Brain pericyte (primary cell): ENCODE results near the gene GABRB2.

Experiments
- DNase-seq: peaks from one replicate; pipeline ENCODE4 v3.0.0-alpha.2; 2012; ENCODE audit warnings: low read depth, low spot score

The GABRB2 gene

DNA sequence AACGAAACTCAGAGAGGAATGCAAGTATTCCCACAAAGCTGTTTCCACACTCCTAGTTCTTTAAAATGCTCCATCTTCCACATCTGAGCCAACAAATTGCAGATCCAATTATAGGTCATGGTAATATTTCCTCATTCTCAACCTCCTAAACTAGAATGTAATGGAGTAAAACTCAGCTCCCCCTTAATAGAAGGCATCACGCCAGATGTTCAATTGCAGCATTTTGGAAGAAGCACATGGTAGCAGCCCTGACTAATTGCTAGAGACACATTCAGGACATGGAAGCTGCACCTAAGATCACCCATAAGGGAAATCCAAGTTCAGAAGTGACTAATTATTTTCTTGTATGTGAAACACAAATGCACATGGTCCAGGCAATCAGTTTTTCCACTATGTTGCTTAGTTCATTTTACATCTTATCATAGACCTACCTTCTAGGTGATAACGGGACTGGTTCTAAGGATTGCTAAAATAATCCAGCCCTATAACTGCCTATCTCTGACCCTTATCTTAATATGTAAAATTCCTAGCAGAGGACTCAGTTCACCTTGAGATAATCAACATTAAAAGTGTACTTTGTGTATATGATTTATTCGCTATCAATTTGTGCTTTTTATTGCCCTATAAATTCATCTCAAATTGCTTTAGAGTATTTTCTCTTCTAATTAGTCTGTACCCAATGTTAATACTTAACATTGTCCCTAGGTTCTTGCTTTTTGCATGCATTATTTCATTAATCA lies 75.1 kb downstream of the GABRB2 start:
- no peak for DNase-seq

DNA sequence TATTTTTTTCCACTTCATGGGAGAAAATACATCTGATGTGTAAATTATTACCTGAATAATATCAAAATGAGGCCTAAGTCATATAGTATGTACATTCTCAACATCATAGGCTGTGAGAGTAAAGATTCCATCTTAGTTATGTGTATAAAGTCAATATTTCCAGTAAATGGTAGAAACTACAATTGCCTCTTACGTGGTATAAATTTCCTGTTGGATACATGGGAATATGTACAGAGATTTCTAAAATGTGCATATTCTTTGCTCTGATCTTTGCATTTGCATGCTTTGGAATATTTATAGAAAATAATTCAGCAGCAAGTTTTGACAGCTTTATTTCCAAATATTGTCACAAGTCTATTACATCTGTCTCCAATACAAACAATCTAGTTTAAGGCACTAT lies 78.8 kb downstream of the GABRB2 start:
- DNase-seq = no peak

DNA sequence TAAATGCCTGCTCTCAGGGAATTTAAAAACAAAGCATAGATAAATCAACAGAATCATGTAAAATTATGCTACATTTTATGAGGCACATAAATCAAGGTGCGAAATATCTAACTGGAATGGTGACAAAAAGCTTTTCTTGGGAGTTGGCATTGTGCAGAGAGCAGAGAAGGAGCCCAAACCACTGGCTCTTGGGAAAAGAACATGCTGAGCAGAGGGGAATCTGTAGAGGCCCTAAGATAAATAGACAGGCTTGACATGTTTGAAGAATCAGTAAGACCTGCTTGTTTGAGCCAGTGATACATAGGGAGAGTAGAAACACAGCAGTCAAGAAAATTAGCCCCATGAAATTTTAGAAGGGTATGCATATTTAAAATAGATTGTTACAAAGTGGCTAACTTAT lies 85.8 kb downstream of the GABRB2 start:
- DNase-seq = no peak

DNA sequence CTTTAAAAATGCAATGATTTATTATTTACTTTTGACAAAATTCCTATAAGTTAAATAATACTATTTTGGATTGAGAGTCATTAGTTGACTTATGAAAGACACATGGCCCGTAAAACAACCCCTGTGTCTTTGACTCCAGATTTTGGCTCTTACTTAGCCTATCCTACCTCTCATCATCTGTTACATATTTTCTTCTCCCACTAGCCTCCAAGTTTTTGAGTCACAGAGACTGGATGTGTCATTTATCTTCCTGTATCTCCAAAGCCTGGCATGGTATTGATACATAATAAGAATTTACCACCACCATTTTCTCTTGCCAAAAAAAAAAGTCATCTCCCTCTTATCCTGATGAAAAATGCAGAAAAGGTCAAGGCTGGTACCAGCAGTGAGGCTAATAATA lies 99.9 kb downstream of the GABRB2 start:
- DNase-seq = no peak

DNA sequence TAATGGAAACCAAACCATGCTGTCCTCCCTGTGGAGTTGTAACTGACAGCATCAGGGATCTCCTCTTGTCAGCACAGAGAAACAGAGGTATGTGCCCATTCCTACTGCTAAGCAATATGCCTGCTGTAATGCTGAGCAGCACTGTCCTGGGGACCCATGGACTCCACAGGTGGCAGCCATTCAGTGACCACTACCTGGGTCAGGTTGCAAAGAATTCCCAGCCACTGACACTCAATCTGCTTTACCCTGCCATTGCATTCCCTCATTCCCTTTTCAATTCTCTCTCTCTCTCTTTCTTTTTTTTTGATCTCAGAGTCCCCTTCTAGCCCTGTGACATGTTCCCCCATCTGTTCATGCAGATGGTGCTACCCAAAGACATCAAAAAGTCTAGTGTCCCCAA lies 104.1 kb downstream of the GABRB2 start:
- no peak for DNase-seq

DNA sequence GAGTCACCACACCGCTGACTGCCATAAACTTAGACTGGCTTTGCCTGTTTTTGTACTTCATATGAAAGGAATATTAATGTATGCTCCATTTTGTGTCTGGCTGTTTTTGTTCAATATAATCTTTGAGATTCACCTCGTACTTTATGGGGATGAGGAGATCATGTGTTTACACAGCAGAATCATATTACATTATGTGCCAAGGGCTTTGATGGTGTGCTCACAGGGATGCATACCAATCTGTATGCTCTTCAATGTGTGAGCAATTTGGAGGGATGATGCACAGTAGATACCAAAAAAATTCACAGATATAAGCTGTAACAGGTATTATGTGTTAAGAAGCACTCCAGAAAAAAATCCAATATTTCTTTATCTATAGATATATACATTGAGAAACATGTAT lies 113.7 kb downstream of the GABRB2 start:
- no peak for DNase-seq

DNA sequence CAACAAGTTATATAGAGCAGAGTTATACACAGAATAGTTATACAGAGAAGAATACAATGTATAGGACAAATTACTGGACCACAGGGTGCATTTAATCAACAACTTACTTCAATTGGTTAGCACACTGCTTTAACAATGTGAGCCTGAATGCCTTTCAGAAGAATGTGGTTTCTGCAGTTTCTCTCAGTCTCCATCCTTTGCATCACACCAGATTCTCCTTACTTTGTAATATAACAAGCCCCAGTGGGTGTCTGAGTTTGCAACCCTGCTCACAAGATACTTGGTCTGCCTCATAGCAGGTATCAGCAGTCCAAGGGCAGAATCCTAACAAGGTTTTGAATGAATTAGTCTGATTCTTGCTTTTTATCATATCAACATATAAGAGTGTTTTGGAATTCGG lies 114.6 kb downstream of the GABRB2 start:
- DNase-seq = no peak

DNA sequence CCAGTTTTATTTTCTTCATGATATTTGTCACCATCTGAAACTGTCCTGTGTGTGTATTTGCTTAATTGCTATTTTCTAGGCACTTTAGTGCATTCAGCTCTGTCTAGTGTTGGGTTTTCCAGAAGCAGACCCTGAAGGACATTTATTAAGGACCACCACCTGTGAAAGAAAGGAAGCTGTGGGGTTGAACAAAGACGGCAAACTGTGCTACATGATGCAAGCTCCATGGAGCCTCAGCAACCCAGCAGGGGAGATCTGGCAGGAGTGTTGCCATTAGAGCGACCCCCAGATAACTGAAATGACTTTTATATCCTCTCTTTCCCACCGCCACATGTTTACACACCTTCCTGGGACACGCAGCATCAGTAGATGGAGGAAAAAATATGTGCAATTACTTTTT lies 125.5 kb downstream of the GABRB2 start:
- no peak for DNase-seq

DNA sequence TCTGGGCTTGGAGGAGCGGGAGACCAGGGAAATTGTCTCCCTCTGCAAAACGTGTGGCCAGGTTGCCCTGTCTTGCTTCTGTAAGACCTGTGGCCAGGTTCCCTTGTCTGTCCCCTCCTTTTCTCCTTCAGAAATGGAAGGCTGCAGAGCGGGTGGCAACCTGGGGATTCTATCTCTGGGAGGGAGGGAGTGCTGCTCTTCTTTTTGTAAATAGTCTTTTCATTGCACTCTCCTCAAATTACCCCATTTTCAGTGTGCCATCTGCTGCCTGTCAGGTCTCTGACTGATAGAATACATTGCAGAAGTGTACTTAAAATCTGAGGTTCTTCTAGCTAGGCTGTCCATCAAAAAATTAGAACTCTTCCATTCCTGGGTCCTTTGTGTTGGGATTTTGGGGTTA lies 126.0 kb downstream of the GABRB2 start:
- no peak for DNase-seq

DNA sequence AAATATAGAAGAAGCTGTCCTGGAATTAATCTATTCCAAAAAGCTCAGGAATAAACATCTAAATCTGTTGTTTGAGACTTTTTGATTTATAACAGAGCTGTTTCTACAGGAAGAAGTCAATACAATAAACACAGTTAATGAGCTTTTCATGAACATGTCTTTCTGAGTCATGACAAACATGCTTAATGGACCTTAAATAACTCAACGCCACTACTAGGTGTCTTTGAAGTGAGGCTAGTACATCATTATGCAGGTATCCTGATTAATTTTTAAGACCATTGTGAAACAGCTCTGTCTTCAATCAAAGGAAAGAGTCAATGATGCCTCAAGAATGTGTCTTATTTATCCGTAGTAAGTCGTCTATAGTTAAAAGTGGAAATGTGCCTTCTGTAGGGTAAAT lies 131.6 kb downstream of the GABRB2 start:
- no peak for DNase-seq

DNA sequence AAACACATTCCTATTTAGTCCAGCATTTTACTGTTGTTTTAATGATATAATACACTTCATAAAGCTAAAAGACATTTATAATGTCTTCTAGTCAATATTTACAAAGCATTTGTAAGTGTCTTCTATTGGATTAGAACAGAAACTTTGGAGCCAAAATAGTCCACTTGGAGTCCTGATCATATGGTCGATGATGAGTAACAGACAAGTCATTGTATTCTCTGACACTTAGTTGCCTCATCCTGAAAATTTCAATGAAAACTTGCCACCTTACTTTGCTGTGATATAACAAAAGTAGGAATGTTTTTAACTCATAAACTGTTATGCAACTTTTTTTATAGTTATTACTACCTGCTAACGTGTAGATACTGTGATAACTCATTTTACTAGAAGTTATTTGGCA lies 132.5 kb downstream of the GABRB2 start:
- DNase-seq = no peak

DNA sequence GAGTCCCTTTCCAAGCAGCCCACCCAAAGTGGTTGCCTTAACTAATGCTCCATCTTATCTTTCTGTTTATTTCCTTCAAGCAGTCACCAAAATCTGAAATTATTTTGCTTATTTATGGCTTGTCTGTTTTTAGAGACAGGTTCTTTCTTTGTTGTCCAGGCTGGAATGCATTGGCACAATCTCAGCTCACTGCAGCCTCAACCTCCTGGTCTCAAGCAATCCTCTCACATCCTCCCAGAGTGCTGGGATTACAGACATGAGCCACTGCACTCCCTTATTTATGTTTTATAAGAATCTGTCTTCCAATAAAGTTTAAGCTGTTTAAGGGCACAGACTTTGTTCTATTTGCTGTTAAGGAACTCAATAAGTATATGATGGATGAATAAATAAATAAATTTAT lies 133.7 kb downstream of the GABRB2 start:
- no peak for DNase-seq

DNA sequence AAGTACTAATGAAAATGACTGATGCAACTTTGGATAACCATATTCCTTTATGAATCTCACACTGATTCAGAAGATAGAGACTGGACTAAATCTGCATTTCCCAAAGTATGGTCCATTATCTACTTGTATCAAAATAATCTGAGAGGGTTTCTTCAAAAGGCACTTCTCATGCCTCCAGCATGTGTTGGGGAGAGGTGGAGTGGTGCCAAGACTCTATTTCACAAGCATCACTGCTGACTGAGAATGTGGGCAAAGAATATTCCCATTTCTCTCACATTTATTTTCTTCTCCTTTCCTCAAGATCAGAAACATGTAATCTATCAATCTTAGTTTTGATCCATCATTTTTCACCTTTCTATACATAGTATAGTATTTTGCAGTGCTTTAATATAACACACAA lies 135.4 kb downstream of the GABRB2 start:
- DNase-seq = no peak

DNA sequence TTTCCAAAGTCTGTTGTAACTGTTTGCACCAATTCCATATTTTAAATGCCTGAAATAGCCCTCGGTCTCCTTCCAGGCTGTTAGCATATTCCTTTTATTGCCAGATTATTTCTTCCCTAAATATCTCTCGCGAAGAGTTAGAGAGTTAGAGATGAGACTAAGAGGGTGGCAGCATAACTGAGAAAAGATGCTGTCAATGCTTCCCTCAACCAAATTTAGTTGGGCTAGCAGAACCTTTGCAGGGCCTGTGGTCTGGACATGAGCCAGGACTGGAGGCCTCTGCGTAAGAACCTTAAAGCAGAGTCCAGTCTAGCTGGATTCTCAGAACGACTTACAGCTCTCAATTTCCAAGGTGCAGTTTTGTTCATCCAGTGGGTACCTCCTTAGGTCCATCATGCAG lies 135.9 kb downstream of the GABRB2 start:
- no peak for DNase-seq

DNA sequence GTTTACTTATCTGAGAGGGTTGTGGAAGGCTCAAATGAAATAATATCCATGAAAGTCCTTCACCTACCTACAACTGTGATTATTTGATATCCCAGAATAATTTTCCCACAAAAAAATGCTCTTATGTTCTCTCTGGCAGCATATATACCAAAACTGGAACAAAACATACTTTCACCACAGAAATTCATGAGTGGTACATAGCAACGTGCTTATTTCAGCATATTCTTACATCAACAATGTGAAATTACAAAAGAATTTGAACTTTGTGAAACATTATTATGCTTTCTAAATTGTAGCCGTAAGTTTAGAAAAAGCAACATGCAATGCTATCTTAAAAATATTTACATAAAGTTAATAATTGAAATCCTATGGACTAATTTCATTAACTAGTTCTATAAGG lies 137.1 kb downstream of the GABRB2 start:
- DNase-seq = no peak

DNA sequence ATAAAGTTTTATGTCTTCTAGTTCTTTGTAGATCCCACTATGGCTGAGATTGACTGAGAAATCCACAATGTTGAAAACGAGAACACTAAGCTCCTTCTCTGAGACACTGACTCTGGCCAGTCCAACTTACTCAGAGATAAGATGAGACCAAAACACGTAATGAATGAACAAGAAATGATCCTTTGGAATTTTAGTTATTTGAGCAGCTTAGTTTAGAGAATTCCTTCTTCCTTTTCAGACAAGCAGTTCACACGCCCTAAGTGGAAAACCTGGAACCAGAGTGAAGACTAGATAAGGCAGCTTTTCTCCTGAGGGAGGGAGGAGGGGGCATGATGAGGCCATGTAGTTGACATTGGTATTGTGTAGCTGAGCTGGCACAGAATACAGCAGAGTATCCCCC lies 139.6 kb downstream of the GABRB2 start:
- no peak for DNase-seq

DNA sequence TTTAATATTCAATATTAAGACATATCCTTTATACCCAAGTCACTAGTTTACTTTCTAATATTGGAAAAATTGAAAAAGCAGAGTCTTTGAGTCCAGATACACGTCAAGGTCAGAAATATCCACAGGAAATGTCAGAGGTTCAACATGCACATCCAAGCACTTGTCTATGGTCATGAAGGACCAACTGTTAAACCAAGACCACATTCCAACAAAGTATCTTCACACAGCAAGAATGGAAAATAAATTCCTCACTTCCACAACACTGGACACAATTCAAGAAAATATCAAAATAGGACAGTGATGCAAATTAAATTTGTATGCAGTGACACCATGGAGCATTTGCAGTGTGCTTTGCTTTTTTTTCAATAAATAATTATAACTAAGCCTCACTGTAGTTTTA lies 142.5 kb downstream of the GABRB2 start:
- no peak for DNase-seq

DNA sequence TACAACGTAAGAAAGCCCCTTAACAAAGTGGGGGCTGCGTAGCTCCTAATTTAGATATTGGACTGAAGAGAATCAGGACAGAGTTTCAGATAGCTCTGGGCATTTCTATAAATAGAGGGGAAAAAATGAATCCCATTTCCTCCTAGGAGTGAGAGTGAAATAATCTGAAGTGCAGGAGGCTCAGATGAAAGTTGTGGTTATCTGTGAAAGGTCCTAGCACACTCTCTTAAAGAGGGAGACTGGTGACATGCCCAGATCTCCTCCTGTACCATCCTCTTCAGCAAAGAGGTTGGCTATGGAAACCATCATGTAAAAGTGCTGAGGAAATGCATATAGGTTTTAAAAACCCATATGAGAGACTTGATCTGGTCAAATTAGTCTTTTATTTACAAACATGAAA lies 143.4 kb downstream of the GABRB2 start:
- no peak for DNase-seq

DNA sequence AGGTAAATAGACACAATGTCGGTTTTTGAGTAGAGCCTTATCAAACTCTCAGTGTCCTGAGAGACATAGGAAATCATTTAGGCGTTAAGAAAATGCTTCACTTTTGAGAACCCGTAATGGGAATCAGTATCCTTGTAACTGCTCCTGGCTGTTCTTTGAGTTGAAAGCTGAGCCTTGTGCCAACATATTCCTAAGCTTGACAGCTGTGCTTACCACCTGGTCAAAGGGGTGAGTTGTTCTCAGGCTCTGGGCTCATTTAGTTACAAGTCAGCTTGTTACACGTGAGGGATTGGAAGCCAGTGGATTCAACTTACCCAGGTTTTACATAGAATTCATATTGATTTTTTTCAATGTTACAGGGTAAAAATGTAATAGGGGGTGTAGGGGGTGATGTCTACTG lies 145.9 kb downstream of the GABRB2 start:
- DNase-seq = no peak

DNA sequence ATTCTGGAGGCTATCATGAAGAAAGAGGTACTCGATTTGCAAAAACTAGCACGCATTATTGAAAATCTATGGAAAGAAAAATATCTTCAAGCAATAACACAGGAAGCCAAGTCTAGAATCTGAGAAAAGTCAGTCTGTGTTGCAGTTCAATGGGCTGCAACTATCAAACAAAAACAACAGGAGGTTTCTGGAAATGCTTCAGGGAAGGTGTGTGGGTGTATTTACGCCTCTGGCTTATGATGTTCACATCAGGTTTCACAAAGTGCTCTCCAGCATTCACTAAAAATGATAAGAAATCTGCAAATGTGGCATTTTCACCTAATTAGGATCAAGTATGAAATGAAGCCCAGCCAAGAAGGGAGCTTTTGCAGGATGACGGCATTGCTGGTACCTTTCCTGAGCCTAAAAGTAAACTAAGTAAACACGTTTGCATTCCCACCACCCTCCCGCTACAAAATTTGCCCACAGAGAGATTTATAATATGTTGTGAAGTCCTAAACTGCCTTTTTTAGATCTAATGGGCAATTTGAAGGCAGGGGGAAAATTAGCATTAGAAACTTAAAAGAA lies 146.4 kb downstream of the GABRB2 start:
- DNase-seq = no peak

DNA sequence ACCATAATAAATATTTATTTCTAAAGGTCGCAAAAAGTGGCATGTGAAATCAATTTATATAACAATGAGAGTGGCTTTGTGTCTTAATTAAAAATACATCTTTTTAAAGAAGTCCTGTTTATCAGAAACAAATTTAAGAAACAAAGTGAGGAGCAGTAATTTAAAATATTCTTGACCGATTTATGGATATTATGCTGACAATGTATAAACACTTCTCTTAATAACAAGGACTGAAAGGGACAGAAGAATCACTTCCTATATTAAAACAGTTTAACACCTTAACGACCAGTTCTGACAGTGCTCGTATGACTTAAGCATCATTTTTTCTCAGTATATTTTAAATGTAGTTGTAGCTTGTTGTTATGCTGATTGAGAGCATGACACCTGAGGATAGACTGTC lies 149.1 kb downstream of the GABRB2 start:
- no peak for DNase-seq

DNA sequence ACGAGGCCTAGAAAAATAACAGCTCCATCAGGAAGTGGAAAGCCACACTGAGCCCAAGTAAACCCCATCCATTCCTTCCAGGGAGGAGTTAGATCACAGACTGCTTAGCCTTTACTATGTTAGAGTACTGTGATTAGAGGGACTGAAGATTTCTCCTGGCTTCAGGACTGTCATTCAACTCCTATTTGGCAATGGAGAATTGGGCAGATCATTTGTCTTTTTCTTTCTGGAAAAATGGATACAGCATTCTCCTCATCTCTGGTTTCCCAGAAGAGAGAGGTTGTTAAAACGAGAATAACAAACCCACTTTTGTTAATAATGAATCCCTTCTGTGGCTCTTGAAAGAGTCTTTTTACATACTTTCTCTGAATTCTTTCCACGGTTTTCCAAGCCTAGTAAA lies 150.4 kb downstream of the GABRB2 start:
- no peak for DNase-seq

DNA sequence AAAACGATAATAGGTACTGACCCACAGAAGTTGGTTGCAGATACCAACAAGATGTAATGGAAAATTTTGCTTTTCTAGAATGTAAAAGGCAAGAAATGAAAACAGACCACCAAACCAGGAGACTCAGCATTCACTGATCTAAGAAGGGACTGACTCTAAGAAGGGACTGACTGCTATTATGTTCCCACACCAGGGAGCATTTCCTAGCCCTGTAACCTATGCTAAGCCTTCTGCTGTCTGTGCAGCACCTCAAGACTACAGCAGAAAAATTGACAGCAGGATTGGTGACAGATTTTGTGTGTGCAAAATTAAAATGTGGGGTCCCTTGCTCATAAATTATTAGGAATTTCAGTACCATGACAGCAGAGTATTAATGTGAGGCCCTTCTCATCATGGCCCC lies 154.8 kb downstream of the GABRB2 start:
- DNase-seq = no peak

DNA sequence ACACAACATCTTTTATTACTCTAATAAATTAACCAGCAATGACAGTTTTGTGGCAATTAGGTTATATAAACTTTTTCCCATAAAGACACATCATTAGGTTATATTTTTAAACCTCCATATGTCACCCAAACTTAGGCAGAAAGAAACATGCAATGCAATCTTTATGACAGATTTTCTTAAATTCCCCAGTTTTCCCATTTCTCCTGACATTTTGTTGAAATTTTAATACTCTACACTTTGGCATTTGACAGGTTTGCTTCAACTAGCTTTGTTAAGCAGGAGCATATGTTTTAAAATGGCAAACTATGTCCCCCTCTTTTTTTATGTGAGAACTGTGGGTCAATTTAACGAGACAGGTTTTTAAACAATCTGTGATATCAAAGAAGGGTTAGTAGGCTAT lies 155.5 kb downstream of the GABRB2 start:
- DNase-seq = no peak
